ENCODE data around the gene RPL9. TPM values are rescaled to one million over a fixed set of nuclear protein-coding genes. Genes with fewer than 3 reads are reported as not detected.
"Not testable (repeated sequence)": the region's sequence is repeated elsewhere in the genome, so short reads cannot be mapped to it uniquely, and the experiment has no call there.

RPL9 gene
- 1,000 to 10,000 TPM; 1,118 to 1,464 TPM for total RNA-seq
- polyA plus RNA-seq = 1,000 to 10,000 TPM; 2,360 to 6,864 TPM
- long read RNA-seq, donor 1, transcript RPL9-214 (8 exons, 2,354 nt) = major isoform, 246 of 269 reads
- long read RNA-seq, donor 1, transcript RPL9-203 (7 exons, 1,127 nt) = minor isoform, 8 of 269 reads
- long read RNA-seq, donor 1, partial matches to known transcripts = 2 of 269 reads
- long read RNA-seq, donor 1, other reads (novel, unspliced or antisense) = 11 of 269 reads
- long read RNA-seq, donor 2, transcript RPL9-214 (8 exons, 2,354 nt) = major isoform, 24 of 34 reads
- long read RNA-seq, donor 2, partial matches to known transcripts = 0 of 34 reads
- long read RNA-seq, donor 2, other reads (novel, unspliced or antisense) = 5 of 34 reads

DNA sequence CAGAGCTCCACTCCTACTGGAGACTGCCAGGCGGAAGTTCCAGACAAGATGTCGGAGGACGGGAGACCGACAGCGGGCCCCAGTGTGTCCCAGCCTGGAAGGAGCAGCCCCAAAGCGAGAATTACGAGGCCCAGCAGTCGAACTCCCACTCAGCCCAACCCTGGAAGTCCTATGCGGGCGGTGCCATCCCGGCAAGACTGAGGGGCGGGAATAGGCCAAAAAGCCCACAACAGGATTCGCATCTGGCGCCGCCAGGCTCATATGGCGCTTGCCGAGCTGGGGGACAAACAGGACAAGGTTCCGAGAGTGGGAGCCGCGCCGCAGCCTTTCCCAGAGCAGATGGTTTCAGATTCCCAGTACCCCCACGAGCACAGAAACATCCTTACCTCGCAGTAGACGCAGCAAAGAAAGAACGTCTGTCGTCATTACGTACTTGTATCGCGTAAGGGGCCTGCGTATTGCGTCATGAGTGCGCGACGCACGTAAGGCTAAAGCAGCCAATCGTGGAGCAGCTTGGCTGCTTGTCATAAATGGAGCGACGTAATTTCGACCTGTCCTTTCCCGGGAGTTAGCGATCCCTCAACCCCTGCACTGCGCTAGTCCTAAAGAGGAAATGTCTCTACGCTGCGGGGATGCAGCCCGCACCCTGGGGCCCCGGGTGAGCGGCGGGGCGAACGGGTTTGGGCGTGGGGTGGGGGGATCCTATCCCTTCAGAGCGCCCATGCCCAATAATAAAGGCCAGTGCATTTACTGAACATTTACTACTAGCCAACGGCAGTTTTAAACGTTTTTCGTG lies at the start of gene RPL9, which contains the start of gene LIAS:
RPL9 (minus strand) TSS at position 418 of the 796 bp plus-strand sequence. CDS start 483 bp downstream, outside the sequence.
LIAS (plus strand) TSS at position 552 of the 796 bp plus-strand sequence; CDS start at position 614, 62 bp downstream.
- DNase-seq (peak; percentile 97 to 98), ATAC-seq (ENCODE audit: low FRiP score) (peak; percentile 99)
- Histone ChIP-seq H3K27me3 (ENCODE audit: control insufficient read depth in 1 of 2, insufficient read depth in 2 of 2, low read length in 1 of 2) (no peaks in the 10 kb centered on the region), H3K36me3 (ENCODE audit: control insufficient read depth in 1 of 2, insufficient read depth in 2 of 2, low read length in 1 of 2) (peaks cover 0 to 5% of the 10 kb centered on the region in 2 donors), H3K4me3 (ENCODE audit: low read length in 2 of 2) (peak within 1 kb of the TSS; percentile 60 to 69), H3K27ac (ENCODE audit: low read depth in 1 of 2, low read length in 2 of 2) (peak within 1 kb of the TSS; percentile 81 to 95), H3K4me1 (ENCODE audit: control insufficient read depth in 1 of 2, insufficient read depth in 2 of 2, low read length in 2 of 2) (peaks cover 0 to 1% of the 10 kb centered on the region in 2 donors), H3K9me3 (ENCODE audit: control insufficient read depth, low read length) (no peaks in the 10 kb centered on the region)
- 0 to 1% methylated on average over 55 of the region's 55 CpGs for WGBS, 2 donors
- intact Hi-C loops (cut with DNase I) = loop anchor here (2.0 to 10.0 kb wide), 3 partner anchors 94 to 518 kb away; partner anchors contain the start of genes PDS5A (in 1 of the 2), RFC1 (in 1 of the 2) and SMIM14 (in 1 of the 2)

DNA sequence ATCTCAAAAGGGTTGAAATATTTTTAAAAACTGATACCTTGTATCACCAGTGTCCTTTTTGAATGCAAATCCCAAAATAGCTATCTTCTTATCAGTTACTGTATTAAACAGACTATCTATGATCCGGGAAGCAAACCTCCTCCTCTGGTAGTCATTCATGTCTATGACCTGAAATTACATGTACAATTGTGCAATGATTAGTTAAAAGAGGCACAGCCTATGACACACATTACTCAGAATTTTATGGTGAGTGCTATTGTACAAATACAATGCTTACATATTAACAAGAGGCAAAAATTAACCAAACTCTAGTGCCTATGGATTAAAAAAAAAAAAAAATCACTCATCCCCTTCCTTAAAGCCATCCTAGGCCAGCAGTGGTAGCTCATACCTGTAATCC lies 46.9 kb upstream of the RPL9 start:
- Histone ChIP-seq H3K27ac (ENCODE audit: low read depth in 1 of 2, low read length in 2 of 2) (no peak overlapping the region), H3K4me1 (ENCODE audit: control insufficient read depth in 1 of 2, insufficient read depth in 2 of 2, low read length in 2 of 2) (peaks cover 0 to 2% of the 10 kb centered on the region in 2 donors), H3K27me3 (ENCODE audit: control insufficient read depth in 1 of 2, insufficient read depth in 2 of 2, low read length in 1 of 2) (no peaks in the 10 kb centered on the region), H3K9me3 (ENCODE audit: control insufficient read depth, low read length) (no peaks in the 10 kb centered on the region), H3K36me3 (ENCODE audit: control insufficient read depth in 1 of 2, insufficient read depth in 2 of 2, low read length in 1 of 2) (peaks cover 8 to 20% of the 10 kb centered on the region in 2 donors), H3K4me3 (ENCODE audit: low read length in 2 of 2) (no peak overlapping the region)
- intact Hi-C loops (cut with DNase I) = no loop called here
- no peak for ATAC-seq (ENCODE audit: low FRiP score)
- DNase-seq = no peak
- WGBS, 2 donors = 47 to 60% methylated on average over 1 of the region's 1 CpG

DNA sequence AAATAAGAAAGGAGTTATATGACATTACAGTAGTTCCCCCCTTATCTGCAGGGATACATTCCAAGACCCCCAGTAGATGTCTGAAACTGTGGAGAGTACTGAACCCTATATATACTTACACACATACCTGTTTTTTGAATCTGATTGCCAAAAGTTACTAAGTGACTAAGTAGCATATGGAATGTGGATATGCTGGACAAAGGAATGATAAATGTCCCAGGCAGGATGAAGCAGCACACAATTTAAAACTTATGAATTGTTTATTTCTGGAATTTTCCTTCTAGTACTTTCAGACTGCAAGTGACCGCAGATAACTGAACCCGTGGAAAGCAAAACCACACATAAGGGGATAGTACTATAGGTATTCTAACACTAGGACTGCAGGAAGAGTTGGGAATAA lies 45.8 kb upstream of the RPL9 start:
- no peak overlapping the region for H3K4me3 ChIP-seq (ENCODE audit: low read length in 2 of 2)
- H3K9me3 ChIP-seq (ENCODE audit: control insufficient read depth, low read length) = no peaks in the 10 kb centered on the region
- H3K36me3 ChIP-seq (ENCODE audit: control insufficient read depth in 1 of 2, insufficient read depth in 2 of 2, low read length in 1 of 2) = peaks cover 8 to 16% of the 10 kb centered on the region in 2 donors
- H3K27me3 ChIP-seq (ENCODE audit: control insufficient read depth in 1 of 2, insufficient read depth in 2 of 2, low read length in 1 of 2) = no peaks in the 10 kb centered on the region
- H3K4me1 ChIP-seq (ENCODE audit: control insufficient read depth in 1 of 2, insufficient read depth in 2 of 2, low read length in 2 of 2) = peaks cover 0 to 2% of the 10 kb centered on the region in 2 donors
- DNase-seq (no peak), ATAC-seq (ENCODE audit: low FRiP score) (no peak)
- 94 to 97% methylated on average over 2 of the region's 2 CpGs for WGBS, 2 donors
- H3K27ac ChIP-seq (ENCODE audit: low read depth in 1 of 2, low read length in 2 of 2) = no peak overlapping the region
- intact Hi-C loops (cut with DNase I) = no loop called here

DNA sequence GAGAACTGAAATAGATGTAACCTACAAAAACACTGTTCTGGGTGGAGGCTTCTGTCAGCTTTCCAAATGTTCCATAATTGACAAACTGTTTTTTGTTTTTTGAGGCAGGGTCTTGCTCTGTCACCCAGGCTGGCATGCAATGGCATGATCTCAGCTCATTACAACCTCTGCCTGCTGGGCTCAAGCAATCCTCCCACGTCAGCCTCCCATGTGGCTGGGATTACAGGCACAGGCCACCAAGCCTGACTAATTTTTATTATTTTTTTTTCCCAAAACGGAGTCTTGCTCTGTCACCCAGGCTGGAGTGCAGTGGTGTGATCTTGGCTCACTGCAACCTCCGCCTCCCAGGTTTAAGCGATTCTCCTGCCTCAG lies 43.9 kb upstream of the RPL9 start:
- peak; percentile 46 for ATAC-seq (ENCODE audit: low FRiP score)
- H3K9me3 ChIP-seq (ENCODE audit: control insufficient read depth, low read length); intact Hi-C loops (cut with DNase I); H3K4me1 ChIP-seq (ENCODE audit: control insufficient read depth in 1 of 2, insufficient read depth in 2 of 2, low read length in 2 of 2); H3K27me3 ChIP-seq (ENCODE audit: control insufficient read depth in 1 of 2, insufficient read depth in 2 of 2, low read length in 1 of 2); H3K4me3 ChIP-seq (ENCODE audit: low read length in 2 of 2): not testable (repeated sequence)
- peaks cover 6 to 10% of the 10 kb centered on the region in 2 donors for H3K36me3 ChIP-seq (ENCODE audit: control insufficient read depth in 1 of 2, insufficient read depth in 2 of 2, low read length in 1 of 2)
- H3K27ac ChIP-seq (ENCODE audit: low read depth in 1 of 2, low read length in 2 of 2) = peak overlapping the region in 1 of 2 donors; percentile 19
- DNase-seq = peak in 1 of 2 donors; percentile 56
- 67% methylated on average over 4 of the region's 4 CpGs for WGBS, 2 donors

DNA sequence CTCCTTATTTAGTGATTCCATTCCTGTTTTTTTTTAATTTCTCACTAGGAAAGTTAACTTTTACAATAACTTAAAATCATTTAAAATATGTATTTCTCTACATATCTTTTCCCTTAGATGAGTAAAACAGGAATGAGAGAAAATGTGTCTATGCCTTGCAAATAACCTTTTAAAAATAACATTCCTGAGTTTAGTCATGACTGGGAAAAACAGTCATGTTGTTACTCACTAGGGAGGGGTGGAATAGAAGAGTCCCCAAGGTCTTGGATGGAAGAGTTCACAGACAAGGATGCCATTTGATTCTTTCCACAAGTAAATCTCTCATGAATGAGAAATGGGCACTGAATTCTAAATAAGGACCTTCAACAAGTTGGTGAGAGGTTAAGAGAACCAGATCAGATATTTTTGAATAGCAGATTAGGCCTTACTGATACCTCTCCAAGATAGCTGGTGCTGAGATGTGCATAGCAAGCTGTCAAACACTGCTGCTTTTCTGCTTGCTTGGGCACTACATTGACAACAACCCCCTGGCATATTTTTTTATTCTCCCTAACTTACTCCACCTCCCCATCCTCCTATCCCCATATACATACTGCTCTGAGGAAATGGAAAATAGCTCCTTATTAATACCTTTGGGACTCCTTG lies 43.4 kb upstream of the RPL9 start:
- Histone ChIP-seq H3K4me3 (ENCODE audit: low read length in 2 of 2) (no peak overlapping the region), H3K36me3 (ENCODE audit: control insufficient read depth in 1 of 2, insufficient read depth in 2 of 2, low read length in 1 of 2) (peaks cover 6 to 10% of the 10 kb centered on the region in 2 donors), H3K27ac (ENCODE audit: low read depth in 1 of 2, low read length in 2 of 2) (peak overlapping the region; percentile 19 to 78), H3K4me1 (ENCODE audit: control insufficient read depth in 1 of 2, insufficient read depth in 2 of 2, low read length in 2 of 2) (peaks cover 0 to 2% of the 10 kb centered on the region in 2 donors), H3K27me3 (ENCODE audit: control insufficient read depth in 1 of 2, insufficient read depth in 2 of 2, low read length in 1 of 2) (no peaks in the 10 kb centered on the region), H3K9me3 (ENCODE audit: control insufficient read depth, low read length) (no peaks in the 10 kb centered on the region)
- DNase-seq = no peak
- intact Hi-C loops (cut with DNase I) = no loop called here
- ATAC-seq (ENCODE audit: low FRiP score) = peak; percentile 67

DNA sequence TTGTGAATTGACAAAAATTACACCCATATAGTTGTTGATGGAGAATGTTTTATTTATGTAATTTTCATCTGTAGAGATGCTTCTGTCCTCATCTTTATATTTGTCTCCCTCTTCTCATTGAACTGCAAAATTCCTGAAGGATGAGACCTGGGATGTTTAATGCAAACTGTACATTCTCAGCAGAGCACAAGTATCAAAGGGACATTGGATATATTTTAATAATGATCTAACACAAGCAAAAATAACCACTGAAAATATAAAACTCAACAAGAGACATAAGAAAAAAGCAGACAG lies 40.0 kb upstream of the RPL9 start:
- no peaks in the 10 kb centered on the region for H3K27me3 ChIP-seq (ENCODE audit: control insufficient read depth in 1 of 2, insufficient read depth in 2 of 2, low read length in 1 of 2)
- ATAC-seq (ENCODE audit: low FRiP score) (no peak), DNase-seq (no peak)
- intact Hi-C loops (cut with DNase I) = no loop called here
- no peak overlapping the region for H3K4me3 ChIP-seq (ENCODE audit: low read length in 2 of 2)
- peaks cover 0 to 2% of the 10 kb centered on the region in 2 donors for H3K4me1 ChIP-seq (ENCODE audit: control insufficient read depth in 1 of 2, insufficient read depth in 2 of 2, low read length in 2 of 2)
- H3K27ac ChIP-seq (ENCODE audit: low read depth in 1 of 2, low read length in 2 of 2) = no peak overlapping the region
- peaks cover 4 to 6% of the 10 kb centered on the region in 2 donors for H3K36me3 ChIP-seq (ENCODE audit: control insufficient read depth in 1 of 2, insufficient read depth in 2 of 2, low read length in 1 of 2)
- H3K9me3 ChIP-seq (ENCODE audit: control insufficient read depth, low read length) = no peaks in the 10 kb centered on the region

DNA sequence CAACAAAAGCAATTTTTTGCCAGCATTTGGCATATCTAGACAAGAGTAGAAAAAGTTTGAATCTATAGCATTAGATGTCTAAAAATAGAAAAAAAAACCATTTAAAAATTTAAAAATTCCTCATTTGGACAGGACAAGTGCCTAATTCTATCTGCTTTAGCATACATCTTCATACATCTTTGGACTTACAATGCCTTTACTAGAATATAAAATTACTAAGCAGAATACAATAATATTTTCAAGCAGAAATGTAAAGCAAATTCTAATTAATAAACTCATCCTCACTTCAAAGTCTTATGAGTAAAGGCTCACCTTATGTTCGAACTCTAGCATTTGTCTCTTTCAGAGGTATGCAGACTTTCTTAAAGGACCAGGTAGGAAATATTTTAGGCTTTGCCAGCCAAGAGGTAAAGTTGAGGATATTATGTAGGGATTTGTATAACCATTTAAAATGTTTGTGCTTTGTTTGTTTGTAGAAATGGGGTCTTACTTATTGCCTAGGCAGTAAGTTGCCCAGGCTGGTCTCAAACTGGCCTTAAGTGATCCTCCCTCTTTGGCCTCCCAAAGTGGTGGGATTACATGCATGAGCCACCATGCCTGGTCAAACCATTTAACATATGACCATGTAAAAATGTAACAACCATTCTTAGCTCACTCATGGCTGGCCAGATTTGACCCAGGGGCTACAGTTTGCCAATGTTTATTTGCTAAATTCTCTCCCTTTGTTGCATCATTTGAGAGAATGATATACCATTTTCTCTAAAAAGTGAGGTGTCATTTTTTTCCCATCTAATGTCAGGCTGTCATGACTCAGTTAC lies 39.4 kb upstream of the RPL9 start:
- DNase-seq (no peak), ATAC-seq (ENCODE audit: low FRiP score) (no peak)
- no peak overlapping the region for H3K27ac ChIP-seq (ENCODE audit: low read depth in 1 of 2, low read length in 2 of 2)
- peaks cover 4 to 5% of the 10 kb centered on the region in 2 donors for H3K36me3 ChIP-seq (ENCODE audit: control insufficient read depth in 1 of 2, insufficient read depth in 2 of 2, low read length in 1 of 2)
- H3K4me3 ChIP-seq (ENCODE audit: low read length in 2 of 2) = no peak overlapping the region
- no peaks in the 10 kb centered on the region for H3K9me3 ChIP-seq (ENCODE audit: control insufficient read depth, low read length)
- intact Hi-C loops (cut with DNase I) = no loop called here
- H3K27me3 ChIP-seq (ENCODE audit: control insufficient read depth in 1 of 2, insufficient read depth in 2 of 2, low read length in 1 of 2) = no peaks in the 10 kb centered on the region
- WGBS, 2 donors = 86 to 88% methylated on average over 1 of the region's 1 CpG
- peaks cover 0 to 2% of the 10 kb centered on the region in 2 donors for H3K4me1 ChIP-seq (ENCODE audit: control insufficient read depth in 1 of 2, insufficient read depth in 2 of 2, low read length in 2 of 2)
